IMR-90 (cell line): Measurements from ENCODE around the gene PITPNB.

ENCODE experiments used
- CEBPB ChIP-seq: IDR thresholded peaks from 2 replicates; pipeline ENCODE4 v1.6.1; 2012; ENCODE audit warnings: low read depth, low read length, improper control_type of control experiment
- CHD1 ChIP-seq: IDR thresholded peaks from 2 replicates; pipeline ENCODE4 v1.6.1; 2012; ENCODE audit warnings: low read depth, low read length, improper control_type of control experiment
- MAZ ChIP-seq: IDR thresholded peaks from 2 replicates; pipeline ENCODE4 v1.6.1; 2012; ENCODE audit warnings: low read depth, mild to moderate bottlenecking, low read length, improper control_type of control experiment, moderate library complexity, borderline replicate concordance
- MXI1 ChIP-seq: IDR thresholded peaks from 2 replicates; pipeline ENCODE4 v1.6.1; 2012; ENCODE audit warnings: low read depth, mild to moderate bottlenecking, low read length, moderate library complexity, borderline replicate concordance
- NFE2L2 ChIP-seq: fragments of 150-350 bp; IDR thresholded peaks from 2 replicates; pipeline ENCODE4 v1.6.1; 2016; ENCODE audit warnings: low read depth, mild to moderate bottlenecking, low read length
- POLR2A ChIP-seq: IDR thresholded peaks from 2 replicates; pipeline ENCODE4 v1.6.1; 2012; ENCODE audit warnings: mild to moderate bottlenecking, low read depth, low read length
- RAD21 ChIP-seq: IDR thresholded peaks from 2 replicates; pipeline ENCODE4 v1.6.1; 2012; ENCODE audit warnings: low read length, improper control_type of control experiment
- RCOR1 ChIP-seq: IDR thresholded peaks from 2 replicates; pipeline ENCODE4 v1.6.1; 2012; ENCODE audit warnings: mild to moderate bottlenecking, low read length, improper control_type of control experiment; ENCODE audit not compliant: insufficient replicate concordance
- RFX5 ChIP-seq: IDR thresholded peaks from 2 replicates; pipeline ENCODE4 v1.8.0; 2012; ENCODE audit warnings: low read depth, mild to moderate bottlenecking, low read length, moderate library complexity
- SMC3 ChIP-seq: fragments of 150-350 bp; IDR thresholded peaks from 2 replicates; pipeline ENCODE4 v1.6.1; 2016; ENCODE audit warnings: low read depth, mild to moderate bottlenecking, antibody characterized with exemption, low read length, moderate library complexity
- TF ChIP-seq, protein P1 (sequence below): conservative IDR thresholded peaks from 2 replicates; pipeline ENCODE4 v1.5.1; 2012; ENCODE audit warnings: mild to moderate bottlenecking, low read depth, low read length, improper control_type of control experiment
- TF ChIP-seq, protein P2 (sequence below): fragments of 150-350 bp; IDR thresholded peaks from 2 replicates; pipeline ENCODE4 v1.6.1; 2017; ENCODE audit warnings: mild to moderate bottlenecking, antibody characterized with exemption, low read length, low read depth

DNA sequence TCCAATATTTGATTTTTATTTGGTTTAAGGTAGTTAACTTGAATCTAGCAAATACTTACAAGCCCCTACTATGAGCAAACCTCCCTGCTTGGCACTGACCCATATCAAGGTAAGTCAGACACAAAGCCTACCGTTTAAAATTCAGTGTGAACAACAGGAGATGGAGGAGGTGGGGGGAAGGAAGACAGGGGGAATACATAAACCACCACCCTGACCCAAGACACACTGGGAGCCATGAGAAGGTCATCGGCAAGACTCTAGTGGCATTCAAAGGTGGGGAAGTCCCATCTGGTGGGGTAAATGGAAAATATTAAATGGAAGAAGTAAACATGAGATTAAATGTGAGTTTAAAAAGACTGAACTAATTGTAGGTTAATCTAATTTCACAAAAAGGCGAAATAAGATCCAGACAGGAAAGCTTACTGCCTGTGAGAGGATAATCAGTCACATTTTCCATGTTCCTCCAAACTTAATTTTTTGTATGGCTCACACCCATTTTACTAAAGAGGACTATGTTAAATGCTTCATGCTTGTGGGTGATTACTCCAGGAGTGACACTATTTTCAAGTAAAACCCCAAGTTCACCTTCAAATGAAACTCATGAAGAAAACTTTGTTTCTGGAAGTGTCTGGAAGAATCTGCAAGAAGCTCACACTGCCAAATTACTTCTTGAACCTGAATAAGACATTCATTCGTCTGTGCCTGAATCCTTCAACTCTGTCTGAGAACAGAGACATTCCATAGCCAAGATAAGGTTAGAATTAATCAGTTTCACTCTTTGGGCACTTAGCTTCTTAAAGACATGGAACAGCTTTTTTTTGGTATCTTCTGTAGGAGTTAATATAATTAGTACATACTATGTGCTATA is 51.7 kb downstream of the PITPNB start:
- TF ChIP-seq RCOR1 (no peak), MXI1 (no peak), MAZ (no peak), RAD21 (no peak), NFE2L2 (no peak), POLR2A (no peak), CEBPB (no peak), SMC3 (no peak), CHD1 (no peak), RFX5 (no peak)
- TF ChIP-seq, protein P1, sequence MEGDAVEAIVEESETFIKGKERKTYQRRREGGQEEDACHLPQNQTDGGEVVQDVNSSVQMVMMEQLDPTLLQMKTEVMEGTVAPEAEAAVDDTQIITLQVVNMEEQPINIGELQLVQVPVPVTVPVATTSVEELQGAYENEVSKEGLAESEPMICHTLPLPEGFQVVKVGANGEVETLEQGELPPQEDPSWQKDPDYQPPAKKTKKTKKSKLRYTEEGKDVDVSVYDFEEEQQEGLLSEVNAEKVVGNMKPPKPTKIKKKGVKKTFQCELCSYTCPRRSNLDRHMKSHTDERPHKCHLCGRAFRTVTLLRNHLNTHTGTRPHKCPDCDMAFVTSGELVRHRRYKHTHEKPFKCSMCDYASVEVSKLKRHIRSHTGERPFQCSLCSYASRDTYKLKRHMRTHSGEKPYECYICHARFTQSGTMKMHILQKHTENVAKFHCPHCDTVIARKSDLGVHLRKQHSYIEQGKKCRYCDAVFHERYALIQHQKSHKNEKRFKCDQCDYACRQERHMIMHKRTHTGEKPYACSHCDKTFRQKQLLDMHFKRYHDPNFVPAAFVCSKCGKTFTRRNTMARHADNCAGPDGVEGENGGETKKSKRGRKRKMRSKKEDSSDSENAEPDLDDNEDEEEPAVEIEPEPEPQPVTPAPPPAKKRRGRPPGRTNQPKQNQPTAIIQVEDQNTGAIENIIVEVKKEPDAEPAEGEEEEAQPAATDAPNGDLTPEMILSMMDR: no peak
- TF ChIP-seq, protein P2, sequence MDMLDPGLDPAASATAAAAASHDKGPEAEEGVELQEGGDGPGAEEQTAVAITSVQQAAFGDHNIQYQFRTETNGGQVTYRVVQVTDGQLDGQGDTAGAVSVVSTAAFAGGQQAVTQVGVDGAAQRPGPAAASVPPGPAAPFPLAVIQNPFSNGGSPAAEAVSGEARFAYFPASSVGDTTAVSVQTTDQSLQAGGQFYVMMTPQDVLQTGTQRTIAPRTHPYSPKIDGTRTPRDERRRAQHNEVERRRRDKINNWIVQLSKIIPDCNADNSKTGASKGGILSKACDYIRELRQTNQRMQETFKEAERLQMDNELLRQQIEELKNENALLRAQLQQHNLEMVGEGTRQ: no peak
